ENCODE data around the gene SIPA1L3.
A peak's percentile ranks its signal among the peaks of the same experiment; 100 is the strongest.

GRCh38 chr19:38142176-38143035 lies 235.4 kb downstream of the SIPA1L3 start:
- TF ChIP-seq ELK1 (CRISPR knock-in tag; IDR thresholded peaks at IDR 0.05) (no peak), ZNF121 (CRISPR knock-in tag; conservative IDR thresholded peaks at IDR 0.05) (no peak), EGR1 (conservative IDR thresholded peaks at IDR 0.05) (peak; percentile 90), ZFP1 (CRISPR knock-in tag; IDR thresholded peaks at IDR 0.05) (no peak), CEBPB (tag; IDR thresholded peaks at IDR 0.05) (no peak), CBX8 (IDR thresholded peaks at IDR 0.05; ENCODE audit: borderline replicate concordance, extremely low read depth, low read depth, low read length, poor library complexity, severe bottlenecking) (no peak), SREBF2 (CRISPR knock-in tag; IDR thresholded peaks at IDR 0.05) (no peak), TAF1 (IDR thresholded peaks at IDR 0.05; ENCODE audit: control insufficient read depth, extremely low read depth, insufficient read depth, low read length, severe bottlenecking) (no peak), CTCF (IDR thresholded peaks at IDR 0.05 in 2 of 3, conservative IDR thresholded peaks at IDR 0.05 in 1 of 3; ENCODE audit: insufficient read depth in 2 of 3, low read depth in 1 of 3, low read length in 3 of 3) (peak; percentile 93 to 96 (median 96)), HDAC8 (tag; IDR thresholded peaks at IDR 0.05) (no peak), MYC (IDR thresholded peaks at IDR 0.05; ENCODE audit: low read depth, low read length) (no peak), MYC (CRISPR knock-in tag; IDR thresholded peaks at IDR 0.05; ENCODE audit: borderline replicate concordance, low read depth) (no peak), BRD4 (IDR thresholded peaks at IDR 0.05) (no peak), RBM15 (IDR thresholded peaks at IDR 0.05; ENCODE audit: insufficient read depth, low read length) (no peak)

Measured in K562 (cell line).